ENCODE data around the gene PTPN20. TPM values are rescaled to one million over a fixed set of nuclear protein-coding genes. Genes with fewer than 3 reads are reported as not detected.

PTPN20 gene
- total RNA-seq, 4 donors from 2014 or later = 1.7 to 10.9 (median 7.7) TPM

GRCh38 chr10:47019155-47020145, 108.2 kb downstream of the PTPN20 start:
- H3K4me1 ChIP-seq = no peaks in the 10 kb centered on the region
- H3K27ac ChIP-seq = no peak overlapping the region
- intact Hi-C loops (cut with DNase I) = no loop called here
- H3K4me3 ChIP-seq (replicated peaks in 1 of 3) = no peak overlapping the region
- no peaks in the 10 kb centered on the region for H3K9me3 ChIP-seq
- no peak for DNase-seq
- no peaks in the 10 kb centered on the region for H3K27me3 ChIP-seq
- no peaks in the 10 kb centered on the region for H3K36me3 ChIP-seq
- TF ChIP-seq CTCF (IDR thresholded peaks at IDR 0.05) (no peak), POLR2A (IDR thresholded peaks at IDR 0.05) (no peak)
- WGBS, 2 donors = 87 to 89% methylated on average over 8 of the region's 8 CpGs

GRCh38 chr10:47020471-47020870, 109.2 kb downstream of the PTPN20 start:
- WGBS, 2 donors = 79 to 86% methylated on average over 5 of the region's 5 CpGs
- Histone ChIP-seq H3K36me3 (no peaks in the 10 kb centered on the region), H3K4me1 (no peaks in the 10 kb centered on the region), H3K9me3 (no peaks in the 10 kb centered on the region), H3K27ac (peak overlapping the region in 1 of 3 donors; percentile 30), H3K4me3 (replicated peaks in 1 of 3) (no peak overlapping the region), H3K27me3 (no peaks in the 10 kb centered on the region)
- no peak for DNase-seq
- TF ChIP-seq POLR2A (IDR thresholded peaks at IDR 0.05) (no peak), CTCF (IDR thresholded peaks at IDR 0.05) (no peak)
- intact Hi-C loops (cut with DNase I) = no loop called here

GRCh38 chr10:47021850-47022249, 110.6 kb downstream of the PTPN20 start:
- no peak for DNase-seq

GRCh38 chr10:47022311-47023131, 111.3 kb downstream of the PTPN20 start:
- Histone ChIP-seq H3K27ac (no peak overlapping the region), H3K9me3 (no peaks in the 10 kb centered on the region), H3K4me3 (replicated peaks in 1 of 3) (no peak overlapping the region), H3K27me3 (no peaks in the 10 kb centered on the region), H3K36me3 (no peaks in the 10 kb centered on the region), H3K4me1 (no peaks in the 10 kb centered on the region)
- intact Hi-C loops (cut with DNase I) = no loop called here
- DNase-seq = no peak
- TF ChIP-seq CTCF (IDR thresholded peaks at IDR 0.05) = no peak
- no peak for TF ChIP-seq POLR2A (IDR thresholded peaks at IDR 0.05)
- WGBS, 2 donors = 80 to 86% methylated on average over 8 to 13 of the region's 16 CpGs

More at GRCh38 chr10:47021850-47022249, 110.6 kb downstream of the PTPN20 start:
- Histone ChIP-seq H3K27ac (no peak overlapping the region), H3K27me3 (no peaks in the 10 kb centered on the region), H3K36me3 (no peaks in the 10 kb centered on the region), H3K4me3 (replicated peaks in 1 of 3) (no peak overlapping the region), H3K4me1 (no peaks in the 10 kb centered on the region), H3K9me3 (no peaks in the 10 kb centered on the region)
- TF ChIP-seq CTCF (IDR thresholded peaks at IDR 0.05) = no peak
- TF ChIP-seq POLR2A (IDR thresholded peaks at IDR 0.05) = no peak
- intact Hi-C loops (cut with DNase I) = no loop called here
- WGBS, 2 donors = 90% methylated on average over 5 of the region's 6 CpGs
